Natural killer cell treated with Interleukin-12 subunit alpha and Interleukin-12 subunit beta and Interleukin-15 and Interleukin-18, amount 100 ng/mL, for 72 hours (primary cell): ENCODE measurements around the gene GID4. TPM values are rescaled to one million over a fixed set of nuclear protein-coding genes. Genes with fewer than 3 reads are reported as not detected.
A peak's percentile ranks its signal among the peaks of the same experiment; 100 is the strongest.

Experiments used
- ATAC-seq, 2 donors: fragments of 150-1000 bp; cut with Tn5 transposase in 1 of 2; sonication (Bioruptor Pico), chemical (Tn5 transposase) in 1 of 2; 2 replicates each; pipeline ENCODE4 v1.10.0; 2021
- DNase-seq: peaks from one replicate; pipeline ENCODE4 v3.0.0; 2022; ENCODE audit warnings: low spot score
- H3K27ac Mint-ChIP-seq, 2 donors: 1 replicate in 1 of 2; 2 replicates in 1 of 2; pipeline ENCODE4 v1.8.0; 2022; ENCODE audit warnings: mixed read lengths in 2 of 2, mild to moderate bottlenecking in 1 of 2, moderate library complexity in 1 of 2
- H3K27me3 Mint-ChIP-seq, 2 donors: 1 replicate in 1 of 2; 2 replicates in 1 of 2; pipeline ENCODE4 v1.8.0; 2022; ENCODE audit warnings: mixed read lengths in 2 of 2
- H3K36me3 Mint-ChIP-seq: one replicate; pipeline ENCODE4 v1.8.0; 2022; ENCODE audit warnings: mixed read lengths
- H3K4me1 Mint-ChIP-seq, 2 donors: 1 replicate in 1 of 2; 2 replicates in 1 of 2; pipeline ENCODE4 v1.8.0; 2022; ENCODE audit warnings: low read depth in 2 of 2, mixed read lengths in 2 of 2, mild to moderate bottlenecking in 1 of 2
- H3K4me3 Mint-ChIP-seq: one replicate; pipeline ENCODE4 v1.8.0; 2022; ENCODE audit warnings: mixed read lengths
- H3K9me3 Mint-ChIP-seq: 2 replicates; pipeline ENCODE4 v1.8.0; 2022; ENCODE audit warnings: mixed read lengths
- total RNA-seq, 2 donors: library from RNA; stranded (reverse); gene quantifications; one replicate each; pipeline ENCODE4 v1.2.3, GENCODE V29; 2022

GID4 gene
- total RNA-seq, 2 donors from 2014 or later: 7.5 to 9.0 TPM

GRCh38 chr17:18025945-18026776 is 13.0 kb upstream of the GID4 start:
- Mint-ChIP-seq H3K27ac (peak overlapping the region; percentile 77 to 87), H3K4me1 (peaks cover 18 to 26% of the 10 kb centered on the region in 2 donors), H3K27me3 (no peaks in the 10 kb centered on the region), H3K4me3 (peak overlapping the region; percentile 52), H3K36me3 (no peaks in the 10 kb centered on the region), H3K9me3 (no peaks in the 10 kb centered on the region)
- ATAC-seq: peak; percentile 78 to 92
- DNase-seq: no peak

DNA sequence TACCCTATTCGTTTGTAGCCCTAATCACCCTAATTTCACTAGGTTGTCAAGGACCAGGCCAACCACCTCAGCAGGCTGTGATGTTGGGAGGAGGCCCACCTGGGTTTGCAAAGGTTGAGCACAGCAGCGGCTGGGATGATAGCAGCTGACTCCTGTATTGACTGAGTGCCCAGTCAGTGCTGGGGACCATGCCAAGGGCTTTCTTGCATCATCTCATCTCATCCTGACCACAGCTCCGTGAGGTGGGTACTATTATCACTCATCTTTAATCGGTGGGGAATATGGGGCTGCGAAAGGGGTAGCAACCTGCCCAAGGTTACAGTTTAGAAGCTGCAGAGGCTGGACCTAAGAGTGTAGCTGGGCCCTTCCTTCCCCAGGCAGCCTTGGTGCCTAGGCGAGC is 11.9 kb upstream of the GID4 start:
- H3K9me3 Mint-ChIP-seq: no peaks in the 10 kb centered on the region
- peak overlapping the region in 1 of 2 donors; percentile 61 for H3K27ac Mint-ChIP-seq

GRCh38 chr17:18028114-18028951 is 10.9 kb upstream of the GID4 start:
- Mint-ChIP-seq H3K9me3 (no peaks in the 10 kb centered on the region), H3K27ac (peak overlapping the region in 1 of 2 donors; percentile 61), H3K4me1 (peaks cover 27 to 38% of the 10 kb centered on the region in 2 donors), H3K27me3 (no peaks in the 10 kb centered on the region), H3K36me3 (no peaks in the 10 kb centered on the region), H3K4me3 (no peak overlapping the region)
- no peak for DNase-seq
- ATAC-seq: no peak

More for the DNA sequence above, 11.9 kb upstream of the GID4 start:
- Mint-ChIP-seq H3K27me3 (no peaks in the 10 kb centered on the region), H3K4me1 (peaks cover 20 to 31% of the 10 kb centered on the region in 2 donors), H3K36me3 (no peaks in the 10 kb centered on the region), H3K4me3 (no peak overlapping the region)
- ATAC-seq: peak in 1 of 2 donors; percentile 18
- no peak for DNase-seq

DNA sequence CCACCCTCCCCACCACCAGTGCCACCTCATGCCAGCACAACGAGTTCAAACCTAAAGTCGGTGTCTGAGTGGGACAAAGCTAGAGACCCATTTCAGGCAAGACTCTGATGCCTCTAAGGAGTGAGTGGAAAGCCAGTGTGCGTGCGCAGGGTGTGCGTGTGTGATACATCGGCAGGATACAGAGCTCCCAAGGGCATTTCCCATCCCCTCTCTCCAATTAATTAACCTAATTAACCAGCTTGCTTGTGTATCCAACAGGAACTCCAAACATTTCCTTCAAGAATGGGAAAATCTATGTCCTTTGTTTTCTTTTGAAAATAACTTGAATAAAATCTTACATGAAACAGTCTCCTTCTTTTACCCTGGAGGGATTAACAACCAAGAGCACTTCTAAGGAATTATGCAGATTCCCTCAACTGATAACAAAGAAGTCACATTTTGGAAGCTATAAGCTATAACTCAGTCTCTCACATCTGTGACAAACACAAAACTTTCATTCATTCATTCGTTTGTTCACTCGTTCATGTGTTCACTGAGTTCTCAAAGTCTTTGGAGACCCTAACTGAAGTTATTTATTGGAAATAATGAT is 10.2 kb upstream of the GID4 start:
- Mint-ChIP-seq H3K36me3 (no peaks in the 10 kb centered on the region), H3K4me1 (peaks cover 32 to 44% of the 10 kb centered on the region in 2 donors), H3K27ac (no peak overlapping the region), H3K9me3 (no peaks in the 10 kb centered on the region), H3K27me3 (no peaks in the 10 kb centered on the region), H3K4me3 (no peak overlapping the region)
- no peak for DNase-seq
- no peak for ATAC-seq

- Mint-ChIP-seq H3K4me1 (peaks cover 17 to 23% of the 10 kb centered on the region in 2 donors), H3K4me3 (no peak overlapping the region), H3K36me3 (no peaks in the 10 kb centered on the region), H3K9me3 (no peaks in the 10 kb centered on the region), H3K27me3 (no peaks in the 10 kb centered on the region), H3K27ac (no peak overlapping the region)
- no peak for ATAC-seq
- DNase-seq: no peak
Measured at GRCh38 chr17:18031955-18032354, 7.3 kb upstream of the GID4 start.

DNA sequence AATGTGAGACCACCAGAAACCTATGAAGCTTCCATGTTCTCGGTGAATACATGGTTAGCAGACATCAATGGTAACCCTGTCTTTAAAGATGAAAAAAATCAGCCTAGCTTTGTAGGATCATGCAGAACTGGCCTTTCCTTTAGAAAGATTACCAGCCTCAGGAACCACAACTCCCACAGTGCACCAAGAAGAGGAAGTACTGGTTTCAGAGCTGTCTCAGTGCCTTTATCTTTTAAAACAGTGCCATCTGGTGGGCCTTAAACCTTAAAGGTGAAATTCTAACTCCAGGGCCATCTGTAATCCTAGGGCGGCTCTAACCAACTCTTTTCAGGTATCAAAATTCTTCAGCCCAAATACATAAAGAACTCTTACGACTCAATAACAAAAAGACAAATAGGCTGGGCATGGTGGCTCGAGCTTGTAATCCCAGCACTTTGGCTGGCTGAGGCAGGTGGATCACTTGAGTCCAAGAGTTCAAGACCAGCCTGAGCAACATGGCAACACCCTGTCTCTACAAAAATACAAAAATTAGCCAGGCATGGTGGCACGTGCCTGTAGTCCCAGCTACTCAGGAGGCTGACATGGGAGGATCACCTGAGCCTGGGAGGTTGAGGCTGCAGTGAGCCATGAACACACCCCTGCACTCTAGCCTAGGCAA is 5.6 kb upstream of the GID4 start:
- Mint-ChIP-seq H3K27me3 (no peaks in the 10 kb centered on the region), H3K4me3 (no peak overlapping the region), H3K36me3 (no peaks in the 10 kb centered on the region), H3K27ac (peak overlapping the region in 1 of 2 donors; percentile 53), H3K9me3 (no peaks in the 10 kb centered on the region), H3K4me1 (peaks cover 31% of the 10 kb centered on the region in 2 donors)
- ATAC-seq (peak; percentile 80 to 85), DNase-seq (peak; percentile 74)

DNA sequence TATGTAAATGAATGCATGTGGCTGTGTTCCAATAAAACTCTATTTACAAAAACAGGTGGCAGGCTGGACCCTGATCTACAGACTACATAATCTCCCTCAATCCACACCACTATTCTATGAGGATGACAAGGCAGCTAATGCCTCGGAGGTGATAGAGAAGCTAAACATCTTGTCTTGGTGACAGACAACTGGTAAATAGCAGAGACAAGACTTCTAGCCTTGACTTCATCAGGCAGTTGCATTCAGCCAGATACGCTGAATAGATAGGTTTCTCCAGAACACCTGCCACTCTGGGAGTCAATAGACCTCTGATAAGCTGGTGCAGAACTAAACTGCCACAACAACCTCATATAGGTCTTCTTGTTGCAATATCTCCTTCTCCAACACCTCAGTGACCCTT is 3.5 kb upstream of the GID4 start:
- H3K27me3 Mint-ChIP-seq: no peaks in the 10 kb centered on the region
- no peaks in the 10 kb centered on the region for H3K9me3 Mint-ChIP-seq
- no peak for ATAC-seq
- DNase-seq: no peak
- no peak overlapping the region for H3K4me3 Mint-ChIP-seq
- peaks cover 4% of the 10 kb centered on the region for H3K36me3 Mint-ChIP-seq
- H3K27ac Mint-ChIP-seq: no peak overlapping the region
- peaks cover 42 to 46% of the 10 kb centered on the region in 2 donors for H3K4me1 Mint-ChIP-seq

DNA sequence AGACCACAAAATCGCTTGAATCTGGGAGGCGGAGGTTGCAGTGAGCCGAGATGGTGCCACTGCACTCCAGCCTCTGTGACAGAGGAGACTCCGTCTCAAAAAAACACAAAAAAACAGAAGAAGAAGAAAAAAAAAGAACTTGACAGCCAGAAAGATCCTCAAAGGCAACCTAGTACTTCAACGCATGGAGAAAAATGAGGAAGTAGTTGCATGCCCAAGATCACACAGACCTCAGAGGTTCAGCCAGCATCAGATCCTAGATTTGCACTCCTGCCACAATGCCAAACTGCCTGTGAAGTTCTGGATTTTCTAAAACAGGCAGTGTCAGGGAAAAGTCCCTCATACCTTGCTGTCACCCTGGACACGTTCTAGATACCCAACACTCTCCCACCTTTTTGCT is 1.7 kb upstream of the GID4 start:
- Mint-ChIP-seq H3K27me3 (no peaks in the 10 kb centered on the region), H3K27ac (peak overlapping the region; percentile 71 to 88), H3K4me3 (peak overlapping the region; percentile 98), H3K4me1 (peaks cover 46 to 53% of the 10 kb centered on the region in 2 donors), H3K9me3 (no peaks in the 10 kb centered on the region), H3K36me3 (peaks cover 4% of the 10 kb centered on the region)
- DNase-seq (no peak), ATAC-seq (no peak)

GRCh38 chr17:18038149-18038850 is 908 bp upstream of the GID4 start:
- H3K9me3 Mint-ChIP-seq: no peaks in the 10 kb centered on the region
- H3K27ac Mint-ChIP-seq: peak overlapping the region; percentile 71 to 88
- H3K27me3 Mint-ChIP-seq: no peaks in the 10 kb centered on the region
- peak overlapping the region; percentile 98 for H3K4me3 Mint-ChIP-seq
- peaks cover 4% of the 10 kb centered on the region for H3K36me3 Mint-ChIP-seq
- DNase-seq (no peak), ATAC-seq (peak in 1 of 2 donors; percentile 21)
- peaks cover 42 to 53% of the 10 kb centered on the region in 2 donors for H3K4me1 Mint-ChIP-seq

- H3K36me3 Mint-ChIP-seq: peaks cover 4% of the 10 kb centered on the region
- no peaks in the 10 kb centered on the region for H3K27me3 Mint-ChIP-seq
- peak overlapping the region; percentile 71 to 88 for H3K27ac Mint-ChIP-seq
- ATAC-seq (peak; percentile 59 to 71), DNase-seq (no peak)
- peak overlapping the region; percentile 98 for H3K4me3 Mint-ChIP-seq
- H3K4me1 Mint-ChIP-seq: peaks cover 36 to 48% of the 10 kb centered on the region in 2 donors
- no peaks in the 10 kb centered on the region for H3K9me3 Mint-ChIP-seq
Measured at GRCh38 chr17:18039535-18040260, 490 bp downstream of the GID4 start.

DNA sequence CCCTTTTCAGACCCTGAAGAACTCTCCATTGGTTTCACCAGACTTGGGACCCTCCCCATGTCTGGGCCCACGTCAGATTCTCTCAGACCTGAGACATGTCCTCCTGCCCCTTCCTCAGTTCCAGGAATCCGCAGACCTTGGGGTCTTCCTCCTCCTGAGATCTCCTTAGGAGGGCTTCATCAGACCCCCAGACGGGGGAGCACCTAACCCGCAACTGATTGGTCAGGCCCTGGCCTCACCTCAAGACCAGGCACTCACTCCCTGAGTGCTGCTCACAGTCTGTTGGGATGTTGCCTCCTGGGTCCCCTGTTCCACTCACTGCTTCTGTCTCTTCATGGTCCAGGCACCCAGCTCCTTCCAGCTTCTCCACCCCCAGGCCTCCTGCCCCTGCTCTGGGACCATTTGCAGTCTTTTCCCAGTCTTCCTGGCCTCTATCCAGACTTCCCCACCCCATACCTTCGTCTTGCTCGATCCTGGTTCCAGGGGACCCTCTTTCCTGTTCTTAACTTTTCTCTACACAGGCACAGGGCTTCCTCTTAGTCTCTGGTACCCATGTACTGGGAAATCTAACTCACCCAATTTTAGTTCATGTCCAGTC is 1.2 kb downstream of the GID4 start:
- ATAC-seq: no peak
- no peak for DNase-seq
- Mint-ChIP-seq H3K36me3 (peaks cover 4% of the 10 kb centered on the region), H3K4me1 (peaks cover 36 to 48% of the 10 kb centered on the region in 2 donors), H3K27me3 (no peaks in the 10 kb centered on the region), H3K9me3 (no peaks in the 10 kb centered on the region), H3K4me3 (peak overlapping the region; percentile 98), H3K27ac (peak overlapping the region; percentile 71 to 84)

- Mint-ChIP-seq H3K4me1 (peaks cover 34 to 48% of the 10 kb centered on the region in 2 donors), H3K27ac (peak overlapping the region; percentile 71 to 84), H3K36me3 (peaks cover 4% of the 10 kb centered on the region), H3K9me3 (no peaks in the 10 kb centered on the region), H3K27me3 (no peaks in the 10 kb centered on the region), H3K4me3 (peak overlapping the region; percentile 98)
- ATAC-seq (no peak), DNase-seq (no peak)
Measured at GRCh38 chr17:18041776-18042175, 2.6 kb downstream of the GID4 start.
